ENCODE results near the gene FGGY. TPM values are rescaled to one million over a fixed set of nuclear protein-coding genes. Genes with fewer than 3 reads are reported as not detected.

FGGY gene
- total RNA-seq, 1 experiment from 2014 or later: 14.6 TPM

- Histone ChIP-seq H2AK5ac (ENCODE audit: insufficient read length, low read length) (no peak overlapping the region), H3K14ac (ENCODE audit: insufficient read depth, low read length) (no peak overlapping the region), H3T11ph (ENCODE audit: low read length) (no peak overlapping the region), H2AFZ (ENCODE audit: low read length) (no peak overlapping the region), H3K56ac (ENCODE audit: insufficient read length, low read depth, low read length) (no peak overlapping the region), H3K23ac (ENCODE audit: insufficient read length, low read depth, low read length) (no peak overlapping the region), H3K9me3 (ENCODE audit: control insufficient read depth, low read depth, low read length) (no peaks in the 10 kb centered on the region), H2BK12ac (ENCODE audit: insufficient read length, low read depth, low read length) (no peak overlapping the region), H2BK5ac (ENCODE audit: insufficient read length, low read length) (no peak overlapping the region), H3K4me2 (ENCODE audit: insufficient read depth, insufficient read length, low read length) (no peak overlapping the region), H2BK20ac (ENCODE audit: low read depth, low read length, poor library complexity, severe bottlenecking) (no peak overlapping the region), H3K27me3 (ENCODE audit: insufficient read depth, low read length) (no peaks in the 10 kb centered on the region), H3K18ac (ENCODE audit: insufficient read length, low read depth, low read length) (no peak overlapping the region), H3K27ac (ENCODE audit: insufficient read length, low read depth, low read length) (no peak overlapping the region), H2BK120ac (ENCODE audit: low read depth, low read length, poor library complexity, severe bottlenecking) (no peak overlapping the region), H4K8ac (replicated peaks; ENCODE audit: insufficient read length, low read depth, low read length) (no peak overlapping the region), H4K91ac (ENCODE audit: insufficient read length, low read depth, low read length) (no peak overlapping the region), H3K4me1 (ENCODE audit: insufficient read depth, low read length) (no peaks in the 10 kb centered on the region), H3K79me2 (ENCODE audit: insufficient read depth, low read length) (no peaks in the 10 kb centered on the region), H2BK15ac (ENCODE audit: low read depth, low read length) (no peak overlapping the region), H3K4ac (ENCODE audit: low read depth, low read length) (no peak overlapping the region), H4K20me1 (ENCODE audit: control insufficient read depth, insufficient read depth, insufficient read length) (no peaks in the 10 kb centered on the region), H3K79me1 (ENCODE audit: insufficient read depth, low read depth, low read length, poor library complexity, severe bottlenecking) (no peaks in the 10 kb centered on the region), H3K9ac (ENCODE audit: extremely low read depth, insufficient read length, low read length) (no peak overlapping the region), H4K5ac (ENCODE audit: insufficient read length, low read depth, low read length) (no peak overlapping the region), H3K23me2 (ENCODE audit: insufficient read length, low read depth, low read length, poor library complexity, severe bottlenecking) (no peaks in the 10 kb centered on the region)
- TF ChIP-seq CTCF (conservative IDR thresholded peaks at IDR 0.05): no peak
- Mint-ChIP-seq H3K27me3 (ENCODE audit: low read depth) (no peaks in the 10 kb centered on the region), H3K36me3 (ENCODE audit: insufficient read depth in 1 of 3, low read depth in 3 of 3) (peaks cover 4 to 9% (median 9%) of the 10 kb centered on the region in 3 experiments; a peak in 6 of 7 replicates), H3K27ac (peak overlapping the region in 1 of 3 experiments; percentile 81; a peak in 1 of 7 replicates), H3K4me1 (no peaks in the 10 kb centered on the region), H3K4me3 (no peak overlapping the region), H3K9me3 (peaks cover 2 to 6% of the 10 kb centered on the region in 2 experiments; a peak in 3 of 5 replicates)
- no peak for DNase-seq
Observed at GRCh38 chr1:59706303-59706599, 409.4 kb downstream of the FGGY start.
